GM19324 (cell line): ENCODE measurements around the gene HPCAL1.

Source experiments
- ATAC-seq: cut with Tn5 transposase; IDR thresholded peaks from one replicate; pipeline ENCODE4 v1.9.1; 2021; ENCODE audit warnings: mild to moderate bottlenecking, moderate library complexity; ENCODE audit not compliant: unreplicated experiment, low FRiP score

The HPCAL1 gene

GRCh38 chr2:10332402-10333246 is 29.9 kb downstream of the HPCAL1 start:
- no peak for ATAC-seq

GRCh38 chr2:10333247-10333613 is 30.5 kb downstream of the HPCAL1 start:
- no peak for ATAC-seq

- no peak for ATAC-seq
Observed at GRCh38 chr2:10333966-10334365, 31.3 kb downstream of the HPCAL1 start.

- ATAC-seq, result no peak
Observed at GRCh38 chr2:10335046-10335840, 32.5 kb downstream of the HPCAL1 start.

- ATAC-seq, result no peak
Observed at GRCh38 chr2:10336283-10336682, 33.6 kb downstream of the HPCAL1 start.

GRCh38 chr2:10337449-10338269 is 35.0 kb downstream of the HPCAL1 start:
- no peak for ATAC-seq

- ATAC-seq, result no peak
Observed at GRCh38 chr2:10338270-10339188, 35.8 kb downstream of the HPCAL1 start.

- no peak for ATAC-seq
Observed at GRCh38 chr2:10339647-10340592, 37.2 kb downstream of the HPCAL1 start.

GRCh38 chr2:10340593-10340975 is 37.9 kb downstream of the HPCAL1 start:
- ATAC-seq, result no peak

- ATAC-seq, result no peak
Observed at GRCh38 chr2:10341193-10341592, 38.5 kb downstream of the HPCAL1 start.

- ATAC-seq, result no peak
Observed at GRCh38 chr2:10342245-10342951, 39.7 kb downstream of the HPCAL1 start.

GRCh38 chr2:10343191-10343590 is 40.5 kb downstream of the HPCAL1 start:
- ATAC-seq, result no peak

- no peak for ATAC-seq
Observed at GRCh38 chr2:10343658-10344057, 41.0 kb downstream of the HPCAL1 start.

GRCh38 chr2:10344105-10345066 is 41.7 kb downstream of the HPCAL1 start:
- ATAC-seq, result no peak

GRCh38 chr2:10345126-10345525 is 42.4 kb downstream of the HPCAL1 start:
- ATAC-seq, result no peak

- no peak for ATAC-seq
Observed at GRCh38 chr2:10345813-10346212, 43.1 kb downstream of the HPCAL1 start.

- ATAC-seq, result no peak
Observed at GRCh38 chr2:10346929-10347561, 44.3 kb downstream of the HPCAL1 start.
